HG03565 (cell line): Measurements from ENCODE around the gene B9D1.

Source experiments
- ATAC-seq: cut with Tn5 transposase; IDR thresholded peaks from one replicate; pipeline ENCODE4 v1.9.1; 2021; ENCODE audit warnings: mild to moderate bottlenecking, moderate library complexity; ENCODE audit not compliant: unreplicated experiment

B9D1 gene

DNA sequence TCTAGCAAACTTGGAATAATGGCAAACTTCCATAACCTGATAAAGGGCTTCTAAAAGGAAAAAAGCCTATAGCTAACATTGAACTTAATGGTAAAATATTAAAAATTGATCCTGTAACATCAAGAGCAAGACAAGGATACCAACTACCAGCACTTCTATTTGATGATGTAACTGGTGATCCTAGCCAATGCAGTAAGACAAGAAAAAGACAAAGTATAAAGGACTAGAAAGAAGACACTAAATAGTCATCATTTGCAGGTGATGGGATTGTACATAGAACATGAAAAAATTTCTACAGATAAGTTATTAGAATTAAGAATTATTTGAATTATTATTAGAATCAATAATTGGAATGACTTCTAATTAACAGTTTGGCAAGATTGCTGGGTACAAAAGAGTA is 37.0 kb downstream of the B9D1 start:
- ATAC-seq = no peak

DNA sequence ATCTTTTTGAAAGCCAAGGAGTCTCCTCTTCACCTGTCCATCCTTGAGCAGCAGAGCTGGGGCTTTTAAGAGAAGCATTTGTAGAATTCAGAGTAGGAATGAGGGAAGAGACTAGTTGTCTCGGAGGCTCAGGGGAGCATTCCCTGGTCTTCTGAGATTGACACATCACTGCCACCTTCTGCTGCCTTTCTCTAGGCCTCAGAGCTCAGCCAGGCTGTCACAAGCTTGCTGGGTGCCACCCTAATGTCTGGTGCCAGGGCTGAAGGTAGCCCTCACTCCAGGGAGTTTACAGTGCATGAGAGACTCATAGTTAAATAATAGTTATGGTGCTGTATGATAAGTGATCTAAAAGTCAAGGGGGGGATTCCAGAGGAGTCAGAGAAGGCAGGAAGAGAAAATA is 39.7 kb downstream of the B9D1 start:
- no peak for ATAC-seq

GRCh38 chr17:19322129-19322505 is 40.4 kb downstream of the B9D1 start:
- no peak for ATAC-seq

DNA sequence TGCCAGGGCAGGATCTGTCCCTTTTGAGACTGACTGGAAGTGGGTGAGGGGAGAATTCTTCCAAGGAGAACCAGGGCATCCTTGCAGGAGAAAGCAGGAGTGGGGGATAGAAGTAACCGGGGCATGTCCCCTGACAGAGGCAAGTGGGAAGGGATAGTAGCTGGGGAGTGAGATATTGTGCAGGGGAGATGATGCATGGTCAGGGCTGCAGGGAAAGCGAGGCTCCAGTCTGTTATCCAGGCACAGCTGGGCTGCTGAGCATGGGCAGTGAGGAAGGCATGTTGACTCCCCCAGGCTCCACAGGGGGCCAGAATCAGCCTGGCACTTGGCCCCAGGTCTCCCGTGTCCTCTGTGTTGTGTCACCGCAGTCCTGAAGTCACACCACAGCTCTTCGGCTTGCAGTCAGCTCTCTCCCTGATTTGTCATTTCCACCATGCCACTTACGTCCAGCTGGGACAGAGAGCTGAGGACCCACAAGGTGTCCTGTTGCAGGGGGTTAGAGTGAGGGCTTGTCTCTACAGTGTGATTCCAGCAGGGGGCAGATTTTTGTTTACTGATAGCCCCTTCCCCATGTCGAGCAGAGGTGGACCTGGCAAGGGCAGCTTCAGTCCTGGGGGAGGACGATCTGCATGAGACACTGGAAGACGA is 40.9 kb downstream of the B9D1 start:
- no peak for ATAC-seq

DNA sequence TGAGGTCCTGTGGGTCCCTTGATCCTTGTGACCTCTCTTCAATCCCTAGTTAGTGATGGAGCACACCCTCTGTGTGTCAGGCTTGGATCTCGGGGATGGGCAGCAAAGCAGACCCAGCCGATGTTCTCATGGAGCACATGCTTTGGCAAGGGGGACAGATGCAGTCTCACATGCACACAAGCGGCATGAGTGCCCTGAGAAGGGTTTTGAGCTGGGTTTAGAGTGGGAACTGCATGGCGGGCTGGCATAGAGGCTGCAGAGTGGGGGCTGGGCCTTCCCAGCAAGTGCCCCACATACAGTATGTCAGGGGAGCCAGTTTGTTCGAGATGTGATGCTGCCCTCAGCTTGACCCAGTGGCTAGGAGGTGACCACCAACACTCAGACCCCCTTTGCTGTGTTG is 41.6 kb downstream of the B9D1 start:
- ATAC-seq = no peak

- no peak for ATAC-seq
Observed at GRCh38 chr17:19319771-19320505, 42.6 kb downstream of the B9D1 start.

DNA sequence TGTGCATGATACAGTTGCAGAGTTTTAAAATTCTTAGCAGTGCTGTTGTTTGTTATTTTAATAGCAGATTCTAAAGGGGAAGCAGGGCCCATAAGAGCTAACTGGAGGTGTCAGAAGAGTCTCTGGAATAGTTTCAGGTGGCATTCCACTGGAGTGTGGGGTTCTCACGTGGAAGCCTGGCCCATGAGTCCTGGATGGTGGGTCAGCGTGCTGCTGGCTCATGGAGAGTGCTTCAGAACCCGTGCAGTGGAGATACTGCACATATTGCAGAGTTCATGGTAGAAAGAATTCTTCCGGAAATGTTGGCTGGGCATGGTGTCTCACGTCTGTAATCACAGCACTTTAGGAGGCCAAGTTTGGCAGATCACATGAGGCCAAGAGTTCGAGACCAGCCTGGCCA is 43.9 kb downstream of the B9D1 start:
- ATAC-seq = no peak

- no peak for ATAC-seq
Observed at GRCh38 chr17:19317359-19318095, 45.0 kb downstream of the B9D1 start.

GRCh38 chr17:19316761-19317358 is 45.7 kb downstream of the B9D1 start:
- ATAC-seq = no peak

- no peak for ATAC-seq
Observed at GRCh38 chr17:19315104-19315503, 47.4 kb downstream of the B9D1 start.

DNA sequence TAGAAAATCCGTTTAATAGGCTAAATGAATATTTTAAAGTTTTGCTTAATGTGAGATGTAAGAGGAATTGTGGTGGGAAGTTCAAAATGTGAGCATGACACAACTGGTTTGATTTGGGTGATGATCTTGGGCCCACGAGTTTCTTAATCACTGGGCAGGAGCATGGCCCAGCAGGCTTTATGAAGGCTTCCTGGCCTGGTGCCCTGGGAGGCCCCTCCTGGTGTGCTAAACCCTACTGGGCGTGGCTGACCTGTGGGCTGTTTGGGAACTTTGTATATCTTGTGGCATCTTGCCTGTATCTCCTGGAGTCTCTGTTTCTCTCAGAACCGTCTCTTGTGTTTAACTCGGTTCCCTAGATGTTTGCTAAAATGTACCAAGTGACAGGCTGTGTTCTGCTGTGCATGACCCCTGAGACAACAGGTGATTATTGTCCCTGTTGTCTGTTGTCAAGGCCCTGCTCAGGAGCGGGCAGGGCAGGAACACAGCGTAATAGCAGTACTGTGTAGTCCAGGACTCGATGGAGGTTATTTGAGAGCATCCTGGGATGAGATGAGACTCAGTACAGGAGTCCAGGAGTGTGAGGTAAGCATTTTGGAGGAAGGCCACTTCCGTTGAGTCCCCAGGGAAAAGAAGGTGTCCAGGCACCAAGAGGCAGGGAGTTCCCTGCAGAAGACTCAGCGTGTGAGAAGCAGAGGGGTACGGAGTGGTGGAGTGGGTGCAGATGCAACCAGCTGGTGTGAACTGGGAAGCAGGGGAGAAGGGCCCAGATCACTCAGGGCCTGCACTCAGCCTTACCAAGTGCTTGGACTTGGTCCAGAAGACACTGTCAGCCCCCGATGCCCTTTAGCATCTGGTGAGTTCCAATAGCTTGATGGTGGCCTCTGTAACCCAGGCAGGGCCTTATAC is 48.5 kb downstream of the B9D1 start:
- no peak for ATAC-seq

DNA sequence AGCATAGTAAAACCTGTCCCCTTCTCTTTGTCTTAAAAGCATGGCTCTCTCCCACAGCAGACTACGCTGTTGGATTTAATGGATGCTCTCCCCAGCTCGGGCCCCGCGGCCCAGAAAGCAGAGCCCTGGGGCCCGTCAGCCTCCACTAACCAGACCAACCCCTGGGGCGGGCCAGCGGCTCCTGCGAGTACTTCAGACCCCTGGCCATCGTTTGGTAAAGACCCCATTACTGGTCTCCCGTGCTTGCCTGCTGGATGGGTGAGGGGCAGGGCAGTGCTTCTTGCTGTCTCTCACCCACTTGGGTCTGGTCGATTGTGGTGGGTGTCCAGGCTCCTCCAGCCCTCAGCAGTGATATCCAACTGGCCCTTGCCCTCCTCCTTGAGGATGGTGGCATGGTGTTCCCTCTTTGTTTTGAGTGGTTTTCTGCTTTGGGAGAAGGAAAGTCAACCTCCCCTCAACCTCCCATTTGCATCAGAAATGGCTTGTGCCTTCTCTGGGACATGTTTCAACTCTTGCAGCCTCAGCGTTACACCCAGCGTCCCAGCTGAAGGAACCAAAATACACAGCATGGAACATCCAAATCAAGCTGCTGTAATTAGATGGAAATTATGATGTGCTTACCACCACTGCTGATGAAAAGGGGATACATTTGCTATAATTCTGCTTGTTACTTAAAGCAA is 49.3 kb downstream of the B9D1 start:
- no peak for ATAC-seq

DNA sequence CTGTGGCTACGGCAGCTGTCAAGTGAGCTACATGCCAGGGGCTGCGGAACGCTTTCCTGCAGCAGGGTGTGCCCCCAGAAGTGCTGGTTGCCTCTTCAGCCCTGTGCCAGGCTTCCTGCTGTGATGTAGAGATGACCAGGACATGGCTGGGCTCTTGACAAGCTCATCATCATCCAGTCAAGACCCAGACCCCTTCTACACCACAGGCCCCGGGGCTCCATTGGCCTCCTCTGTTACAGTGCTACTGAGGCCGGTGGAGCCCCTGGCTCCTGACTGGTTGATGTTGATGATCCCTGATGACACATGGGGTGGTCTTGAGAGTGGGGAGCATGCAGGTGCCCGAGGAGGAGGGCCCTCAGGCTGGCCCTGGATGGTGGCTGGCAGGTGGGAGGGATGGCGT is 50.1 kb downstream of the B9D1 start:
- ATAC-seq = no peak

DNA sequence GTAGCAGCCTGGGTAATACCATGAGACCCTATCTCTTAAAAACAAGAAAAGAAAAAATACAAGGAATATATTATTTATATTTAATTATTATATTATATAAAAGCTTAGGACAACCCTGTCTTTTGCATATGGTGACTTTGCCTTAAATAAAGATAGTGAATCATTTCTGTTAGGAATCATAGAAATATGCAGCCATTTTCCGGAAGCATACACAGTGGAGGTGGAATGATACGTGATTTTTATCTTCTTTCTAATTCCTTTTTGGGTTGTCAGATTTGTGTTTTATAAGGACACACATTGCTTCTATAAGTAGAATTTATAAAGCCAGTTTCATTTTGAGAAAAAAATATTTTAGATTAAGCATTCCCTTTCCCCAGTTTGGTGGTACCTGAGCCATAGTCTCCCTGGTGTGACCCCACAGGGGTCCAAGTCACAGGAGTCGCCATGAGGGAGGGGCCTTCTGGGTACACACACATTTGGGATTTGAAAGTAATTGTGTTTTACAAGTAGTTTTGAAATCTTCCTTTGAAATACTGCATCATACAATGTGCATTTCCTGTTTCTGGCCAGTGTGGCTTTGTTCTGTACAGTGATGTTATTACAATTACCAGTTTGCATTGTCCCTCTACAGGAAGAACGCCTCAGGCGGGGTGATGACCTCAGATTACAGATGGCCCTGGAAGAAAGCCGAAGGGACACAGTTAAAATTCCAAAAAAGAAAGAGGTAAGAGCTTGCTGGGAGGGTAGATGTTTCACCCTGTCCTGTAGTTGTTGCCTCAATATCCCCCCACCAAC is 50.9 kb downstream of the B9D1 start:
- ATAC-seq = no peak

DNA sequence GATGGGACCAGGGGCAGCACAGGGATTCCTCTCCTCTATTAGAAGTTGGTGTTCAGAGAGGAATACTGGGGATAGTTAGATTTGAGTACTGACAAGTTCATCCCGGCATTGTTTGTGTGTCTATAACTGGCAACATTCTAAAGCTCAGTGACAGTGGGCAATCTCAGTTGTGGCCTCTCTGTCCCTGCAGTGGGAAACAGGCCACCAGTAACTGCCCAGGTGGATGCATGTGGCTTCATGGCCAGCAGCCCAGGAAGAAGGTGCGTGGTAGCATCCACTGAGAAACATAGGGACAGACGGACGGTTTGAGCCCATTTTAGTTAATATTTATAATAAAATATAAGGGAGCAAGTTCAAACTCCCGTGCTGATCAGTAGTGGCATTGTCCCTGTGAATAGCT is 51.5 kb downstream of the B9D1 start:
- ATAC-seq = no peak

DNA sequence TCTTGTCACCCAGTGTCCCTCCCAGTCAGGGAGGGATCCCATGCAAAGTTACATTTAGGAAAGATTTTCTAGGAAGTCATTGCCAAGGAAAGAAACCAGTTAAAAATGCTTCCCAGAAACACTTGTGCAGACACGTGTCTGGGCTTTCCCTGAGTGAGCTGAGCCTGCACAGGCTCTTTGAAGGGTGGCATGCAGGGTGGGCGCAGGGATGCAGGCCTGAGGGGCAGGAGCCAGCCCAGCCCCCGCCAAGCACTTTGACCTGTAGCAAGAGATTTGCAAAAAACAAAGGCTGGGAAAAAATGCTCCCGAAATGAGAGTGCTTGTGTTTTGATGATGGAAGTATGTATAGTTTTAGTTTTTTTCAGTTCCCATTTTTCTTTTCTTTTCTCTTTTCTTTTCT is 52.4 kb downstream of the B9D1 start:
- ATAC-seq = no peak

GRCh38 chr17:19309701-19310100 is 52.8 kb downstream of the B9D1 start:
- ATAC-seq = no peak

DNA sequence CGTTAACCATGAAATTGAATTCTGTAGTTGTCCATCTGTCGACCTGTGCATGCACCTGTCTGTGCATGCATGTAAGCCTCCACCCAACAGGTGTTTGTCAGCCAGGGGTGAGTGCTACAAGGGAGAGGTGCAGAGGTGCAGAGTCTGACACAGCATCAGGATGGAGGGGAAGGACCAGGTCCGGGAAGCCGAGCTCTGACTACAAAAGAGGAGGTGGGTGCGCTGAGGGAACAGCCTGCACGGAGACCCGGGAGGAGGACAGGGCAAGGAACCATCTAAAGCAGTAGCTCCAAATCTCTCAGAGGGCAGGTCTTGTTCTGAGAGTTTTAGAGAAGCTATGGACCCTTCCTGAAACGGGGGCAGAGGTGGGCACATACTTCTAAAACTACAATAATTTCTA is 54.1 kb downstream of the B9D1 start:
- no peak for ATAC-seq

DNA sequence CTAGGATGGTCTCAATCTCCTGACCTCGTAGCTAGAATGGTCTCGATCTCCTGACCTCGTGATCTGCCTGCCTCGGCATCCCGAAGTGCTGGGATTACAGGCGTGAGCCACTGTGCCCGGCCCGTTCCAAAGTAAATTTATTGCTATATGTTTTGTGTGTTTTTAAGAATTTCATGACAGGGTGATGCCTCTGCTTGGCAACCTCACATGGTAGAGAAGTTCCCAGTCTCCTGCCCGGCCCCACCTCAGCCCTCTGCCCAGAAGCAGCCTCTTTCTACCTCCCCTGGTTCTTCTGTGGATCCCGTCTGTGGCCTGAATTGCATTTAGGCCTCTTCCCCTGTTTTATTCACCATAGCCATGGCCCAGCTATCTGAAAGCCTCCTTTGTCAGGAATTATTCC is 55.0 kb downstream of the B9D1 start:
- ATAC-seq = no peak
